ENCODE data around the gene FBXL4.

Gene FBXL4

GRCh38 chr6:98946266-98946878, 1.4 kb downstream of the FBXL4 start:
- no peak overlapping the region for H3K27ac ChIP-seq (ENCODE audit: low read depth, low read length)
- H3K23ac ChIP-seq (ENCODE audit: low read length): no peak overlapping the region
- H3K27me3 ChIP-seq (ENCODE audit: insufficient read depth, low read length): no peaks in the 10 kb centered on the region
- H3K9ac ChIP-seq (ENCODE audit: low read length): no peak overlapping the region
- no peak overlapping the region for H2AK5ac ChIP-seq (ENCODE audit: low read length)
- WGBS (ENCODE audit: extremely low coverage, insufficient coverage, insufficient read length): no CpG with 5 or more reads among the region's 10 CpGs
- no peak for DNase-seq
- no peak overlapping the region for H4K91ac ChIP-seq (ENCODE audit: low read depth, low read length)
- H2BK5ac ChIP-seq (ENCODE audit: low read depth, low read length, poor library complexity): no peak overlapping the region
- H3K4me2 ChIP-seq (ENCODE audit: low read length): peak overlapping the region; percentile 89
- no peak overlapping the region for H3K4ac ChIP-seq (ENCODE audit: low read depth, low read length)
- H3K4me3 ChIP-seq (ENCODE audit: low read depth, low read length): no peak overlapping the region
- no peaks in the 10 kb centered on the region for H3K9me3 ChIP-seq (ENCODE audit: insufficient read depth, low read depth, low read length)
- no peak overlapping the region for H2BK12ac ChIP-seq (ENCODE audit: low read length)
- peaks cover 6% of the 10 kb centered on the region for H3K79me1 ChIP-seq (ENCODE audit: low read length)
- no peak overlapping the region for H4K8ac ChIP-seq (ENCODE audit: low read depth, low read length)
- peaks cover 5% of the 10 kb centered on the region for H3K79me2 ChIP-seq (ENCODE audit: control insufficient read depth, insufficient read depth, low read length, poor library complexity)
- no peak overlapping the region for H2AFZ ChIP-seq (ENCODE audit: insufficient read depth, low read length, poor library complexity)
- no peak overlapping the region for H4K12ac ChIP-seq (ENCODE audit: low read depth, low read length)
- H3K36me3 ChIP-seq (ENCODE audit: control insufficient read depth in 1 of 2, insufficient read depth in 2 of 2, low read length in 2 of 2): peaks cover 0 to 2% of the 10 kb centered on the region in 2 experiments
- no peak overlapping the region for H3K18ac ChIP-seq (ENCODE audit: low read length)
- H3K14ac ChIP-seq (ENCODE audit: low read length): no peak overlapping the region
- H2BK120ac ChIP-seq (ENCODE audit: insufficient read depth, low read length, poor library complexity): no peak overlapping the region
- H3K4me1 ChIP-seq (ENCODE audit: control insufficient read depth in 1 of 2, insufficient read depth in 2 of 2, low read length in 2 of 2): peaks cover 2 to 5% of the 10 kb centered on the region in 2 experiments

- H3K27me3 ChIP-seq (ENCODE audit: insufficient read depth, low read length): no peaks in the 10 kb centered on the region
- no peak overlapping the region for H3K4me2 ChIP-seq (ENCODE audit: low read length)
- H3K14ac ChIP-seq (ENCODE audit: low read length): no peak overlapping the region
- peaks cover 0 to 2% of the 10 kb centered on the region in 2 experiments for H3K36me3 ChIP-seq (ENCODE audit: control insufficient read depth in 1 of 2, insufficient read depth in 2 of 2, low read length in 2 of 2)
- H2BK12ac ChIP-seq (ENCODE audit: low read length): no peak overlapping the region
- H3K18ac ChIP-seq (ENCODE audit: low read length): no peak overlapping the region
- H3K9me3 ChIP-seq (ENCODE audit: insufficient read depth, low read depth, low read length): no peaks in the 10 kb centered on the region
- no peak overlapping the region for H2AK5ac ChIP-seq (ENCODE audit: low read length)
- no peak for DNase-seq
- peaks cover 6% of the 10 kb centered on the region for H3K79me1 ChIP-seq (ENCODE audit: low read length)
- H3K23ac ChIP-seq (ENCODE audit: low read length): no peak overlapping the region
- no CpG with 5 or more reads among the region's 3 CpGs for WGBS (ENCODE audit: extremely low coverage, insufficient coverage, insufficient read length)
- H4K91ac ChIP-seq (ENCODE audit: low read depth, low read length): no peak overlapping the region
- no peak overlapping the region for H2BK5ac ChIP-seq (ENCODE audit: low read depth, low read length, poor library complexity)
- H2BK120ac ChIP-seq (ENCODE audit: insufficient read depth, low read length, poor library complexity): no peak overlapping the region
- no peak overlapping the region for H4K8ac ChIP-seq (ENCODE audit: low read depth, low read length)
- H3K4me3 ChIP-seq (ENCODE audit: low read depth, low read length): no peak overlapping the region
- no peak overlapping the region for H3K27ac ChIP-seq (ENCODE audit: low read depth, low read length)
- H4K12ac ChIP-seq (ENCODE audit: low read depth, low read length): no peak overlapping the region
- no peak overlapping the region for H2AFZ ChIP-seq (ENCODE audit: insufficient read depth, low read length, poor library complexity)
- H3K79me2 ChIP-seq (ENCODE audit: control insufficient read depth, insufficient read depth, low read length, poor library complexity): peaks cover 5% of the 10 kb centered on the region
- no peak overlapping the region for H3K9ac ChIP-seq (ENCODE audit: low read length)
- H3K4me1 ChIP-seq (ENCODE audit: control insufficient read depth in 1 of 2, insufficient read depth in 2 of 2, low read length in 2 of 2): peaks cover 2 to 5% of the 10 kb centered on the region in 2 experiments
- H3K4ac ChIP-seq (ENCODE audit: low read depth, low read length): no peak overlapping the region
Observed at GRCh38 chr6:98945311-98946115, 2.2 kb downstream of the FBXL4 start.

GRCh38 chr6:98944598-98945081, 3.1 kb downstream of the FBXL4 start:
- Histone ChIP-seq H3K9me3 (ENCODE audit: insufficient read depth, low read depth, low read length) (no peaks in the 10 kb centered on the region), H4K91ac (ENCODE audit: low read depth, low read length) (no peak overlapping the region), H3K9ac (ENCODE audit: low read length) (no peak overlapping the region), H3K4me3 (ENCODE audit: low read depth, low read length) (no peak overlapping the region), H3K79me1 (ENCODE audit: low read length) (peaks cover 6% of the 10 kb centered on the region), H3K36me3 (ENCODE audit: control insufficient read depth in 1 of 2, insufficient read depth in 2 of 2, low read length in 2 of 2) (peaks cover 0 to 2% of the 10 kb centered on the region in 2 experiments), H3K27ac (ENCODE audit: low read depth, low read length) (no peak overlapping the region), H3K4me2 (ENCODE audit: low read length) (no peak overlapping the region), H2AFZ (ENCODE audit: insufficient read depth, low read length, poor library complexity) (no peak overlapping the region), H3K79me2 (ENCODE audit: control insufficient read depth, insufficient read depth, low read length, poor library complexity) (peaks cover 5% of the 10 kb centered on the region), H2BK5ac (ENCODE audit: low read depth, low read length, poor library complexity) (no peak overlapping the region), H4K8ac (ENCODE audit: low read depth, low read length) (no peak overlapping the region), H4K12ac (ENCODE audit: low read depth, low read length) (no peak overlapping the region), H2AK5ac (ENCODE audit: low read length) (no peak overlapping the region), H3K4ac (ENCODE audit: low read depth, low read length) (no peak overlapping the region), H3K23ac (ENCODE audit: low read length) (no peak overlapping the region), H3K14ac (ENCODE audit: low read length) (no peak overlapping the region), H2BK12ac (ENCODE audit: low read length) (no peak overlapping the region), H2BK120ac (ENCODE audit: insufficient read depth, low read length, poor library complexity) (no peak overlapping the region), H3K18ac (ENCODE audit: low read length) (no peak overlapping the region), H3K4me1 (ENCODE audit: control insufficient read depth in 1 of 2, insufficient read depth in 2 of 2, low read length in 2 of 2) (peaks cover 2 to 5% of the 10 kb centered on the region in 2 experiments), H3K27me3 (ENCODE audit: insufficient read depth, low read length) (no peaks in the 10 kb centered on the region)
- no peak for DNase-seq
- no CpG with 5 or more reads among the region's 2 CpGs for WGBS (ENCODE audit: extremely low coverage, insufficient coverage, insufficient read length)

GRCh38 chr6:98944168-98944567, 3.6 kb downstream of the FBXL4 start:
- WGBS (ENCODE audit: extremely low coverage, insufficient coverage, insufficient read length): no CpG with 5 or more reads among the region's 3 CpGs
- peaks cover 0 to 2% of the 10 kb centered on the region in 2 experiments for H3K36me3 ChIP-seq (ENCODE audit: control insufficient read depth in 1 of 2, insufficient read depth in 2 of 2, low read length in 2 of 2)
- no peak overlapping the region for H3K18ac ChIP-seq (ENCODE audit: low read length)
- H2BK120ac ChIP-seq (ENCODE audit: insufficient read depth, low read length, poor library complexity): no peak overlapping the region
- no peak overlapping the region for H2AFZ ChIP-seq (ENCODE audit: insufficient read depth, low read length, poor library complexity)
- H4K8ac ChIP-seq (ENCODE audit: low read depth, low read length): no peak overlapping the region
- peaks cover 6% of the 10 kb centered on the region for H3K79me1 ChIP-seq (ENCODE audit: low read length)
- no peak overlapping the region for H3K4me2 ChIP-seq (ENCODE audit: low read length)
- peaks cover 2 to 5% of the 10 kb centered on the region in 2 experiments for H3K4me1 ChIP-seq (ENCODE audit: control insufficient read depth in 1 of 2, insufficient read depth in 2 of 2, low read length in 2 of 2)
- no peak overlapping the region for H2BK12ac ChIP-seq (ENCODE audit: low read length)
- no peak overlapping the region for H2BK5ac ChIP-seq (ENCODE audit: low read depth, low read length, poor library complexity)
- H3K9ac ChIP-seq (ENCODE audit: low read length): no peak overlapping the region
- H2AK5ac ChIP-seq (ENCODE audit: low read length): no peak overlapping the region
- no peak overlapping the region for H3K23ac ChIP-seq (ENCODE audit: low read length)
- no peak overlapping the region for H3K4me3 ChIP-seq (ENCODE audit: low read depth, low read length)
- no peak overlapping the region for H3K14ac ChIP-seq (ENCODE audit: low read length)
- H4K12ac ChIP-seq (ENCODE audit: low read depth, low read length): no peak overlapping the region
- no peak for DNase-seq
- H4K91ac ChIP-seq (ENCODE audit: low read depth, low read length): no peak overlapping the region
- H3K4ac ChIP-seq (ENCODE audit: low read depth, low read length): no peak overlapping the region
- no peak overlapping the region for H3K27ac ChIP-seq (ENCODE audit: low read depth, low read length)
- H3K9me3 ChIP-seq (ENCODE audit: insufficient read depth, low read depth, low read length): no peaks in the 10 kb centered on the region
- no peaks in the 10 kb centered on the region for H3K27me3 ChIP-seq (ENCODE audit: insufficient read depth, low read length)
- peaks cover 5% of the 10 kb centered on the region for H3K79me2 ChIP-seq (ENCODE audit: control insufficient read depth, insufficient read depth, low read length, poor library complexity)

Measured in trophoblast cell (in vitro differentiated cells and primary cell).